Left hindlimb (tissue), 1 donor: ENCODE results near the gene DDHD1.
"Not testable (repeated sequence)": the region's sequence is repeated elsewhere in the genome, so short reads cannot be mapped to it uniquely, and the experiment has no call there.

Experiments used
- DNase-seq: peaks from one replicate; pipeline ENCODE4 v3.0.0-alpha.2; 2018

Gene DDHD1

DNA sequence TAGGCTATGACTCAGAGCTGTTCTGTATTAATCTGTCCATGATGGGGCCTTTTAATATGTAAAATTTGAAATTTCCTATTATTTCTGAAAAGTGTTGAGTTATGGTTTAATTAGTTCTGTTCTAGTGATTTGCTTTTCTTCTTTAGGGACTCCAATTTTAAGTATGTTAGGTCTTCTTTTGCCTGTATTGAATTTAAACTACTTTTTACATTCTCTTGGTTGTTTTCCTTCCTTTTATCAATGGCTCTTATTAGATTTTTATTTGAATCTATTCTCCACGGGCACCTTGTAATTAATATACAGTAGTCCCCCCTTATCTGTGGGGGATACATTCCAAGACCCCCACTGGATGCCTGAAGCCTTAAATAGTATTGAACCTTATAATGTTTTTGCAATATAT is 46.4 kb downstream of the DDHD1 start:
- DNase-seq, result no peak

GRCh38 chr14:53103636-53104340 is 49.3 kb downstream of the DDHD1 start:
- DNase-seq, result no peak

- DNase-seq, result no peak
These were observed 59.9 kb downstream of the DDHD1 start for GRCh38 chr14:53093206-53093605.

GRCh38 chr14:53090853-53091252 is 62.3 kb downstream of the DDHD1 start:
- no peak for DNase-seq

DNA sequence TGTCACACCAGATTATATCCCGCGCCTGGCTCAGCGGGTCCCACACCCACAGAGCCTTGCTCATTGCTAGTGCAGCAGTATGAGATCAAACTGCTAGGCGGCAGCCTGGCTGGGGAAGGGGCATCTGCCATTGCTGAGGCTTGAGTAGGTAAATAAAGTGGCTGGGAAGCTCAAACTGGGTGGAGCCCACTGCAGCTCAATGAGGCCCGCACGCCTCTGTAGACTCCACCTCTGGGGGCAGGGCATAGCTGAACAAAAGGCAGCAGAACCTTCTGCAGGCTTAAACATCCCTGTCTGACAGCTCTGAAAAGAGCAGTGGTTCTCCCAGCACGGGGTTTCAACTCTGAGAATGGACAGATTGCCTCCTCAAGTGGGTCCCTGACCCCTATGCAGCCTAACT is 68.2 kb downstream of the DDHD1 start:
- DNase-seq, result not testable (repeated sequence)

DNA sequence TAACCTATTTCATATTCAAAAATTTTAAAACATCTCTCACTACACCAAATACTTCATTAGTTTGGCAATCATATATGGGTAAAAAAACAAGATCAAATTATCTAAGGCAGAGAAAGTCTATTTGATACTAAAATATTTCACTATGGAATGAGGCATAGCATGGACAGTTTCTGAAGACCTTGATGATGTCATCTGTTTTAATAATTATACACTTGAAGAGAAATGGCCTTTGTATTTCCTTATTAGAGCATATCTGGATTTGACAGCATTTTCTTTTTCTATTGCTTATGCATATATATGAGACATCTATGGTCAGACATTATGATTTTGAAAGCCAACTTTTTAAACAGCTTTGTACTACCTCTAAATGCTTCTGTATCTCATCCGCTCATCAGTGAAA is 88.6 kb downstream of the DDHD1 start:
- no peak for DNase-seq

GRCh38 chr14:53062856-53063255 is 90.3 kb downstream of the DDHD1 start:
- DNase-seq, result no peak

DNA sequence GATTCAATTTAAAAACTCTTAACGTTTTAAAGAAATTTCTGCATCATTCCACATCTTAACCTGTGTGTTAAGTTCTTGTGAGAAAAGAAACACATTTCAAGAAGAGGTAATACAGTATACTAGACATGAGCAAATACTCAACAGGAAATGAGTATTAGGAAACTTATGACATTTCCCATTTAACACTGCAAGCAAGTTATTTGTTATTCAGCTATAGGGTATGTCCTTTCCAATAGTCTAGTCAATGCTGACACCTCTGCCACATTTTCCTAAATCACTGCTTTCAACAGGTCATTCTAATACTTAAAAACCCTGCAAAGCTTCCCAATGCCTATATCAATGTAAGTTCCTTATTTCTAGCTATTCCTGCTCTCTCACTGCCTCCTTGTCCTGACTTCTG is 93.1 kb downstream of the DDHD1 start:
- no peak for DNase-seq

- DNase-seq, result no peak
These were observed 98.1 kb downstream of the DDHD1 start for GRCh38 chr14:53055003-53055402.

- DNase-seq, result no peak
These were observed 98.7 kb downstream of the DDHD1 start for GRCh38 chr14:53054457-53054856.

DNA sequence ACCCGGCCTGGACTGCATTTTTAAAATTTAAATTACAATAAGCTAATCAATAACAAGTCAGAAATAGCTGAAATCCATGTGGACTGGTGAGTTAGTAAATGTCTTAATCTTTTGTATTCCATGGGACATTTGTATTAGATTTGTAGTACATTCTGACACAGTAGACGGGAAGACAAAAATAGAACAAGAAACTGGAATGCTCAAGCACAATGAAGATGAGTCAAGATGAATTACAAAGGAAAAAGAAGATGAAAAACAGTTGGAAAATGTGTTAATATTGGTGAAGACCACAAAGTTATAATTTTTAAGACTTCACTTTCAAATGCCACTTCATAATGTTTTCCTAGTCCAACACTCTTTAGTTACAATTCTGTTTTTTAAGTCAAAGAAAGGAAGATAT is 104.5 kb downstream of the DDHD1 start:
- DNase-seq, result no peak

DNA sequence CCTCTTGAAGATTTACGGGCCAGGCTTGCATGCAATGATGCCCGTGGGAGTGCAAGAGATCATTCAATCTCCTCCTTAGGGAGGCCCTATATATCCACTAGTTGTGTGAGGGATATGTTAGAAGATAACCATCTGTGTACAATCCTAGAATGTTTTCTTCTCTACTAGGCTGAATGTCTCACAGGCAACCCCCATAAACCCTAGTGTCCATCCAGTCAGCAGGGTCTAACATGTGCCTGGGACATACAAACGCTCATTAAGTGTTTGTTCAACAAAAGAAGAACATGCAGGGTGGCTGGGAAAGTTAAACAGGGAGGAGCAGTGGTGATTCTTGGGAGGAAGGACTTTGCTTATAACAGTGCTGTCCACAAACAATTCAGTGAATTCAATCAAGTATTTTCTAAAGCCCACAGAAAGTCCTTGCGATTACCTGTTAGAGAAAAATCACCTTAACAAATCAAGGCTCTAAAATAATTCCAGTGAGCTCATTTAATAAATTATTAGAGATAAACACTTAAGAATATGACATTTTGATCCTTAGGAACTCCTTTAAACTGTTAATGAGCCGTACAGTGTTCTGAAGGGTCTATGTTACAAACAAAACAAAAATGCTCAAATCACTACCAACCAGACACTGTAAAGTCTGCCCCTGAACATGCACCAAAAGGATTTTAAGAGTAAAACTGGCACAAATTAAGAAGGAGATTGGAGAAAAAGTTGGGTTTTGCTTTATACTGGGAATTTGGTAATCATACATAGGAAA is 105.6 kb downstream of the DDHD1 start:
- no peak for DNase-seq

DNA sequence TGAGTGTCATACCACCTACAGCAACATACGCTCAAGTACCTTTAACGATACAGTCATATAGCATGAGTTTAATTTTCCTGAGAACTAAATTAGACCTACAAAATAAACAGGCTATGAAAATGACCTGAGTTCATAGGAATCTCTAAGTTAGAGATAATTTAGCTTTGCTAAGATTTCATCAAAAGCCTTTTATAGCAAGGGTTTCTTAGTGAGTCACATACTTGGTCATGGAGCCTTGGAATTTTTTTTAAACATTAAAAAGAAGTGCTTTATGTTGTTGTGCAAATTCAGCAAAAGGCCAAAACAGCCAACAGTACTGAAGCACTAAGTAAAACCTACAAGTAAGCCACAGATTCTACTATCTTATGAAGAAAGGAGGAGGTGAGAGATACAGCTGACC is 108.6 kb downstream of the DDHD1 start:
- no peak for DNase-seq

DNA sequence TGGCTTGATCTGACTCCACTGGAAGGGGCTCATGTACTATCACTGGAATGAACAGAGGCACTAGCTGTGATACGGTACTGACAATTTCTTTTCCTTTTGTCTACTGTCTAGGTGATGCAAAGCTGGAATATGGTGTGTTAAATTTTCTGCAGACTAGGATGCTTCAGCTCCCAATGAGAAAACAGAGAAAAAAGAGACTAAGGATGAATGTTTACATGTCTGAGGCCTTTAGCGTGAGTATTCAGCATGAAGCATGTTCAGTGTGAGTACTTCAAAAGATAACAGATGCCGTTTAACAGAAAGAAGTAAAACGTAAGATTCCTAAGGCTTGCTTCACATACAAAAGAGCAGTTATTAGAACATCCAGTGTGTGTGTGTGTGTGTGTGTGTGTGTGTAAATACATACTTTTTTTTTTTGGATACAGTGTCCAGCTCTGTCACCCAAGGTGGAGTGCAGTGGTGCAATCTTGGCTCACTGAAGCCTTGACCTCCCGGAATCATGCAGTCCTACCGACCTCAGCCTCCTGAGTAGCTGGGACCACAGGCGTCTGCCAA is 110.0 kb downstream of the DDHD1 start:
- no peak for DNase-seq

- DNase-seq, result no peak
These were observed 110.6 kb downstream of the DDHD1 start for GRCh38 chr14:53042480-53042879.

GRCh38 chr14:53041067-53041466 is 112.1 kb downstream of the DDHD1 start:
- no peak for DNase-seq

DNA sequence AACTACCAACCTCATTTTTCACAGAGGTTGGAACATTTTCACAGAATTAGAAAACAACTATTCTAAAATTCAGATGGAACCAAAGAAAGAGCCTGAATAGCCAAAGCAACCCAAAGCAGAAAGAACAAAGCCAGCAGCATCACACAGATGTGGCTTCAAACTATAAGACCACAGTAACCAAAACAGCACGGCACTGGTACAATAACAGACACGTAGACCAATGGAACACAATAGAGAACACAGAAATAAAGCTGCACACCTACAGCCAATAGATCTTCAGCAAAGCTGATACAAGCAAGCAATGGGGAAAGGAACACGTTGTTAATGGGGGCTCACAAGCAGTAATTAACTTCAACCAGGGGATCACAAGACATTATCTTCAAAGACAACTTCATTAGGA is 114.5 kb downstream of the DDHD1 start:
- DNase-seq, result no peak

GRCh38 chr14:53037016-53037415 is 116.1 kb downstream of the DDHD1 start:
- no peak for DNase-seq

- DNase-seq, result no peak
These were observed 117.5 kb downstream of the DDHD1 start for GRCh38 chr14:53035336-53036210.

DNA sequence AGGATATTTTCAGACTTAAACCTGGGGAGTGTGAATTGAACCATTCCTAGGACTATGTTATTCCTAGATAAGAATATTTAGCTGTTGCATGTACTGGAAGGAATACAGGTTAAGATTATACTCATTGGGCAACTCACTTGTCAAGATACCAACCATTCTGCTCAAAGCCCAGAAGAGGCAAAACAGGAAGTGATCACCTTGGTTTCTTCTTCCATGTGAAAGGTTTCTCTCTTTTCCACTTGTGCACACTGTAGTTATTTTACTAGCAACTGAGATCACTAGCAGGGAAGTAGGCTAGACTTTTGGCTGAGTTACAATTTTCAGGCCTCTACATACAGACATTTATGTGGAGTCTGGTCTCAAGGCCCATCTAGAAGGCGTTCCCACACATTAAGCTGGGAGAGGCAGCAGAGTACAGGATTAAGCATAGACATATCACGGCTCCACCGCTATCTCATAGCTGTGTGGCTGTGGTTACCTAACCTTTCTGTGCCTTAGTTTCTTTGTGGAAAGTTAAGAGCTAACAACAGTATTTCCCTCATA is 118.4 kb downstream of the DDHD1 start:
- DNase-seq, result no peak

DNA sequence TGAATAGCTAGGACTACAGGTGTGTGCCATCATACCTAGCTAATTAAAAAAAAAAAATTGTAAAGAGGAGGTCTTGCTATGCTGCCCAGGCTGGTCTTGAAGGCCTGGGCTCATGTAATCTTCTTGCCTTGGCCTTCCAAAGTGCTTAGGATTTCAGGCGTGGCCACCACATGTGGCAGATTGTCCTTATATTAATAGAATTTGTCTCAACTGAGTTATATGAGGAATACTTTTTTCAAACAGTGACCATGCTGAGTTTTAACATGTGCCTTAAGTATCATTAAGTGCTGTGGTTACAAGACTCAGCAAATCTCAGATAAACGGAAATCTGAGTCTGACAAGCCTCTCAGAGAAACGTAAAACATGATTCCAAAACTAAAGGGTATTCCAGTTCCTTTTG is 119.1 kb downstream of the DDHD1 start:
- DNase-seq, result no peak

DNA sequence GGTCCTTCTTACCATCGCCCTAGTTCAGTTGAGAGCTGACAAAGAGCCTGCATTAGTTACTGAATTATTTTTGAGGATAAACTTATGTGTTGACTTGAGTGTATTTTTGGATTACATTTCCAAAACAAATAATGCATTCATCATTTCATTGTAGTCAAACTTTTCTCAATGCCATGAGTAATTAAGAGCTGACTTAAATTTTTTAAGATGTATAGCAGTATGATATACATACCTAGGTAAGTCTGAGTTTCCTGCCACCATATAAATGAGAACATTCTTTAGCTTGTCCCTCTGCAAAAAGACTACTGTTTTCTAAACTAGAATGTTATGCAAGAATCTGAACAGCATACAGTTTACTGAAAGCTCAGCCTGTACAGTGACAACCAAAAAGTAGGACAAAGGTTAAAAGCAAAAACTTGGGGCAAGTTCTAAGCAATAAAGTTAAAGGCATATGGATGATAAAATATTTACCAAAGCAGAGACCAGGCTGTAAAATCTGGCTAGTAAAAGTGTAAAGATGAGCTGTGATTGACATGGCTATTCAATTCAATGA is 120.2 kb downstream of the DDHD1 start:
- DNase-seq, result no peak
